ENCODE measurements around the gene BRCC3.
"Not testable (repeated sequence)": the region's sequence is repeated elsewhere in the genome, so short reads cannot be mapped to it uniquely, and the experiment has no call there.

Gene BRCC3

GRCh38 chrX:155144926-155145325 is 73.6 kb downstream of the BRCC3 start:
- no peak for DNase-seq (ENCODE audit: low read depth)

GRCh38 chrX:155147612-155148011 is 76.3 kb downstream of the BRCC3 start:
- DNase-seq (ENCODE audit: low read depth) = not testable (repeated sequence)

- DNase-seq (ENCODE audit: low read depth) = not testable (repeated sequence)
These were observed 76.9 kb downstream of the BRCC3 start for GRCh38 chrX:155148166-155148565.

- DNase-seq (ENCODE audit: low read depth) = no peak
These were observed 77.6 kb downstream of the BRCC3 start for GRCh38 chrX:155148724-155149537.

GRCh38 chrX:155169881-155170280 is 98.6 kb downstream of the BRCC3 start:
- no peak for DNase-seq (ENCODE audit: low read depth)
